Stimulated activated CD8-positive, alpha-beta memory T cell treated with anti-CD3 and anti-CD28 coated beads, Interleukin-4, amount 100 ng/mL, for 4 hours (primary cell): ENCODE data around the gene CSTB.

Source experiments
- DNase-seq, 2 donors: peaks; one replicate each; pipeline ENCODE4 v3.0.0-alpha.2; 2020; ENCODE audit warnings: low read depth in 2 of 2, low spot score in 1 of 2

The CSTB gene

GRCh38 chr21:43811262-43812105, 35.4 kb upstream of the CSTB start:
- no peak for DNase-seq

- DNase-seq: peak; percentile 65 to 86
Measured at GRCh38 chr21:43810505-43811261, 34.6 kb upstream of the CSTB start.

GRCh38 chr21:43809853-43810504, 33.9 kb upstream of the CSTB start:
- DNase-seq: no peak

- no peak for DNase-seq
Measured at GRCh38 chr21:43809346-43809799, 33.3 kb upstream of the CSTB start.

- no peak for DNase-seq
Measured at GRCh38 chr21:43808832-43809251, 32.7 kb upstream of the CSTB start.

GRCh38 chr21:43808367-43808766, 32.3 kb upstream of the CSTB start:
- DNase-seq: no peak

- no peak for DNase-seq
Measured at GRCh38 chr21:43806017-43806710, 30.1 kb upstream of the CSTB start.

GRCh38 chr21:43805275-43805800, 29.2 kb upstream of the CSTB start:
- DNase-seq: no peak

- DNase-seq: no peak
Measured at GRCh38 chr21:43803558-43804300, 27.6 kb upstream of the CSTB start.

- DNase-seq: no peak
Measured at GRCh38 chr21:43802713-43803313, 26.7 kb upstream of the CSTB start.

GRCh38 chr21:43801006-43801783, 25.1 kb upstream of the CSTB start:
- no peak for DNase-seq

GRCh38 chr21:43800566-43800965, 24.5 kb upstream of the CSTB start:
- no peak for DNase-seq

GRCh38 chr21:43800124-43800523, 24.0 kb upstream of the CSTB start:
- DNase-seq: no peak

GRCh38 chr21:43799301-43799840, 23.3 kb upstream of the CSTB start:
- DNase-seq: no peak

GRCh38 chr21:43797925-43798715, 22.0 kb upstream of the CSTB start:
- no peak for DNase-seq

GRCh38 chr21:43797415-43797814, 21.3 kb upstream of the CSTB start:
- no peak for DNase-seq

- no peak for DNase-seq
Measured at GRCh38 chr21:43794857-43795256, 18.7 kb upstream of the CSTB start.

- DNase-seq: no peak
Measured at GRCh38 chr21:43794311-43794710, 18.2 kb upstream of the CSTB start.
